ENCODE data around the gene SPEF2. TPM values are rescaled to one million over a fixed set of nuclear protein-coding genes. Genes with fewer than 3 reads are reported as not detected.

SPEF2 gene
- total RNA-seq, 2 donors from 2014 or later: 2.4 to 7.9 TPM

DNA sequence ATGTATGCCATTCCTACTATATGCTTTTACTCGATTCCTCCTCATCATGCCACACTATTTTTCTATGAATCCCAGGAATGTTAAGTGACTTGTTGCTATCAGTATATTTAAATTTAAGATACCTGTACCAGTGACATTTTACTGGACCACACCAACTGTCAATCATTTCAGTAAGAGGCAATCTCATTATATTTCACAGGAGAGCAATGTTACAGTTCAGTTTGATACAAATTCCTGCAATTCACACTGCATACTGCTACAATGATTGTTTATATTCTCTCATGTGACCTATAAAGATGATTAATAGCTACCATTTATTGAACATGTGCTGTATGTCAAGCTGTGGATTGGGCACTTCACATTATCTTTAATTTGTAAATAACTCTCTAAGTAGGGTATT, 30.0 kb downstream of the SPEF2 start:
- Histone ChIP-seq H3K36me3 (no peaks in the 10 kb centered on the region), H3K9me3 (no peaks in the 10 kb centered on the region), H3K27me3 (replicated peaks; ENCODE audit: insufficient read depth) (no peaks in the 10 kb centered on the region), H3K4me3 (no peak overlapping the region), H3K4me1 (replicated peaks) (no peaks in the 10 kb centered on the region), H3K27ac (no peak overlapping the region)
- TF ChIP-seq POLR2AphosphoS5 (IDR thresholded peaks at IDR 0.05) (no peak), POLR2A (IDR thresholded peaks at IDR 0.05) (no peak)
- TF ChIP-seq, protein P1, sequence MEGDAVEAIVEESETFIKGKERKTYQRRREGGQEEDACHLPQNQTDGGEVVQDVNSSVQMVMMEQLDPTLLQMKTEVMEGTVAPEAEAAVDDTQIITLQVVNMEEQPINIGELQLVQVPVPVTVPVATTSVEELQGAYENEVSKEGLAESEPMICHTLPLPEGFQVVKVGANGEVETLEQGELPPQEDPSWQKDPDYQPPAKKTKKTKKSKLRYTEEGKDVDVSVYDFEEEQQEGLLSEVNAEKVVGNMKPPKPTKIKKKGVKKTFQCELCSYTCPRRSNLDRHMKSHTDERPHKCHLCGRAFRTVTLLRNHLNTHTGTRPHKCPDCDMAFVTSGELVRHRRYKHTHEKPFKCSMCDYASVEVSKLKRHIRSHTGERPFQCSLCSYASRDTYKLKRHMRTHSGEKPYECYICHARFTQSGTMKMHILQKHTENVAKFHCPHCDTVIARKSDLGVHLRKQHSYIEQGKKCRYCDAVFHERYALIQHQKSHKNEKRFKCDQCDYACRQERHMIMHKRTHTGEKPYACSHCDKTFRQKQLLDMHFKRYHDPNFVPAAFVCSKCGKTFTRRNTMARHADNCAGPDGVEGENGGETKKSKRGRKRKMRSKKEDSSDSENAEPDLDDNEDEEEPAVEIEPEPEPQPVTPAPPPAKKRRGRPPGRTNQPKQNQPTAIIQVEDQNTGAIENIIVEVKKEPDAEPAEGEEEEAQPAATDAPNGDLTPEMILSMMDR (IDR thresholded peaks at IDR 0.05): no peak
- intact Hi-C loops (cut with DNase I): no loop called here
- 96% methylated on average over 1 of the region's 1 CpG for WGBS
- DNase-seq (ENCODE audit: low spot score): no peak

DNA sequence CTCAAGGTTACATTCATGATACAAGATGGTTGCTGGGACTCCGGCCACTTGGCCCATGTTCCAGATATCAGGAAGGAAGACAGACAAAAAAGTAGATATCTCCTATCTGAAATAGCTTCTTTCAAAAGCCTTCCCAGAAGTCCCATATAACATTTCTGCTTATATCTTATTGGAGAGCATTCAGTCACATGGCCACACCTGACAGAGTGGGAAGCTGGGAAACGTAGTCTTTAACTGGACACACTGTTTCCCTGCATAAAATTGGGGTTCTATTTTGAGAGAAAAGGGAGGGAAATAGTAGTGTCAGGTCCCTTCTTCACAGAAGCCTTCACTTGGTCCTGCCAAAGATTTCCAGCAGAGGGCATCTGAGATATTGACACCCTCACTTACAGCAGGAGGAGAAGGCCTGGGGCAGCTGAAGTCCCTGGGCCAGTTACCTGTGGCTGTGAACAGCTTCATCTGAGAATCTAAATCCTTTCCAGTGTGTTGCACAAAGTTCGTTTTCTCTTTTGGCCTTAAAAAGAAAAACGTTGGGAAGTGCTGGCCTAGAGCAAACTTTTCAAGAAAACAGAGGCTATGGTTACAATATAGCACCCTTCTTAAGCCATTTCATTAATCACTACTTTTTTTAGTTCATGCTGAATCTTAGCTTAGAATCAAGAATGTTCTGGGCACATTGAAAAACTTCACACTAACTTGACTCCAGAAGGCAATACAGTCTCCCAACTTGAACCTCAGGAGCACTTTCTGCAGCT, 33.5 kb downstream of the SPEF2 start:
- DNase-seq (ENCODE audit: low spot score): peak; percentile 14
- H3K4me3 ChIP-seq: no peak overlapping the region
- no peaks in the 10 kb centered on the region for H3K36me3 ChIP-seq
- H3K27ac ChIP-seq: no peak overlapping the region
- WGBS: 57% methylated on average over 4 of the region's 4 CpGs
- intact Hi-C loops (cut with DNase I): no loop called here
- no peak for TF ChIP-seq POLR2A (IDR thresholded peaks at IDR 0.05)
- TF ChIP-seq, protein P1 (IDR thresholded peaks at IDR 0.05): peak in 2 of 4 experiments; percentile 28 to 40
- no peaks in the 10 kb centered on the region for H3K4me1 ChIP-seq (replicated peaks)
- no peaks in the 10 kb centered on the region for H3K27me3 ChIP-seq (replicated peaks; ENCODE audit: insufficient read depth)
- no peaks in the 10 kb centered on the region for H3K9me3 ChIP-seq

DNA sequence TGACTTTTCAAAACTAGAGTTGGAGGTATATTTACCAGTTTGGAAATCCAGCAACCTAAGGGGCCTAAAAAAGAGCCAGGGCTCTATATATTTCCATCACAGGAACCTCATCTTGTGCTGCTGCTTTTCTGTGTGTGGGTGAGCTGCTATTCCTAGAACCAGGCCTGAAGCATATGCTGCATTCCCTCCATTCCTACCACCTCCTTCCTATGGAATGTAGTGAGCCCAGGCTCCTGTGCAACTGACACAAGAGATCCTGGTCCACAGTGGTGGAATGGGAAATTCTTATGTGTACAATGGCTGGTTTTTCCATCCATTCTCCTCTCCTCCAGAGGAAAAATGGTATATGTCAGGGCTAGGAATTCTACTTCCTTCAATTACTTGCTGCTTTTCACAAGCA, 39.1 kb downstream of the SPEF2 start:
- Histone ChIP-seq H3K4me1 (replicated peaks) (no peaks in the 10 kb centered on the region), H3K9me3 (no peaks in the 10 kb centered on the region), H3K27ac (no peak overlapping the region), H3K4me3 (no peak overlapping the region), H3K27me3 (replicated peaks; ENCODE audit: insufficient read depth) (no peaks in the 10 kb centered on the region), H3K36me3 (no peaks in the 10 kb centered on the region)
- no peak for TF ChIP-seq POLR2A (IDR thresholded peaks at IDR 0.05)
- TF ChIP-seq, protein P1 (IDR thresholded peaks at IDR 0.05): no peak
- no peak for TF ChIP-seq POLR2AphosphoS5 (IDR thresholded peaks at IDR 0.05)
- no peak for DNase-seq (ENCODE audit: low spot score)
- intact Hi-C loops (cut with DNase I): no loop called here

DNA sequence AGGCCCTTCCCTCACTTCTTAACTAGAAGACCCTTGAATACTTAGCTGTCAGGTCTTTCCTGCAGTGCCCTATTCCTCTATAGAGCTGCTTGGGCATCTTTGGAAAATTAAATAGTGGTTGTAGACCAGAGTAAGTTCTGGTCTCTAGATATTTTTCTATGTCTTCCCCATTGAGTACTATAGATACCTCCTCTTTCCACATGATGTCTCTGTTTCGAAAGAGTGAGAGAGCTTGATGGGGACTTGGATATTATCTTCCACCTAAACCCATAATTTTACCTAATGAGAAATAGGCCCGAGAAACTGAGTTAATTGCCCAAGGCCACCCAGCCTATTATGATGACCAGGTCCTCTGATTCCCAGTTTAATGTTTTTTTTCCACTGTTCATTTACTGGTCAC, 40.2 kb downstream of the SPEF2 start:
- no peak overlapping the region for H3K27ac ChIP-seq
- intact Hi-C loops (cut with DNase I): no loop called here
- no peak overlapping the region for H3K4me3 ChIP-seq
- WGBS: 95% methylated on average over 2 of the region's 2 CpGs
- no peaks in the 10 kb centered on the region for H3K27me3 ChIP-seq (replicated peaks; ENCODE audit: insufficient read depth)
- H3K9me3 ChIP-seq: no peaks in the 10 kb centered on the region
- TF ChIP-seq POLR2AphosphoS5 (IDR thresholded peaks at IDR 0.05): no peak
- TF ChIP-seq, protein P1 (IDR thresholded peaks at IDR 0.05): no peak
- no peak for TF ChIP-seq POLR2A (IDR thresholded peaks at IDR 0.05)
- H3K4me1 ChIP-seq (replicated peaks): no peaks in the 10 kb centered on the region
- DNase-seq (ENCODE audit: low spot score): no peak
- no peaks in the 10 kb centered on the region for H3K36me3 ChIP-seq

DNA sequence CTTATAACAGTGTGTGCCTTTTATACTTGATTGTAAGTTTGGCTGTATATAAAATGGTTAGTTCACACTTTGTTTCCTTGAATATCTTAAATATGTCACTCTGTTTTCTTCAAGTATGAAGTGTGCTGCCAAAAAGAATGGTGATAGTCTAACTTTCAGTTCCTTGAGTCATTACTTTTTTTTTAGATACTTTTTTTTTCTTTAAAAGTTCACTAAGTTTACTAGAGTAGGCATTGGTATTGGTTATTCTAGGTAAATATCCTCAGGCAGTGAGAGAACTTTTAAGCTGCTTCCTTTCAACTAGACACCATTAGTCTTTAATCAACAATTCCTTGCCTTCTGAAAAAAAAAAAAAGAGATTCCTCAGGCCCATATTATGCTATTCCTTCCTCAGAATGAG, 41.9 kb downstream of the SPEF2 start:
- Histone ChIP-seq H3K36me3 (no peaks in the 10 kb centered on the region), H3K27me3 (replicated peaks; ENCODE audit: insufficient read depth) (no peaks in the 10 kb centered on the region), H3K9me3 (no peaks in the 10 kb centered on the region), H3K4me1 (replicated peaks) (no peaks in the 10 kb centered on the region), H3K27ac (no peak overlapping the region), H3K4me3 (no peak overlapping the region)
- intact Hi-C loops (cut with DNase I): no loop called here
- no peak for TF ChIP-seq POLR2A (IDR thresholded peaks at IDR 0.05)
- no peak for TF ChIP-seq POLR2AphosphoS5 (IDR thresholded peaks at IDR 0.05)
- TF ChIP-seq, protein P1 (IDR thresholded peaks at IDR 0.05): no peak
- DNase-seq (ENCODE audit: low spot score): no peak
